ENCODE results near the gene PCCA. TPM values are rescaled to one million over a fixed set of nuclear protein-coding genes. Genes with fewer than 3 reads are reported as not detected.
"Not testable (repeated sequence)": the region's sequence is repeated elsewhere in the genome, so short reads cannot be mapped to it uniquely, and the experiment has no call there.

Gene PCCA
- polyA plus RNA-seq, 1 experiment = 3.0 TPM

- no peaks in the 10 kb centered on the region for H3K36me3 ChIP-seq (ENCODE audit: control insufficient read depth, insufficient read depth, low read length)
- no peaks in the 10 kb centered on the region for H3K27me3 ChIP-seq (ENCODE audit: control insufficient read depth, insufficient read depth, low read length)
- DNase-seq (ENCODE audit: low read depth) = no peak
- TF ChIP-seq CTCF (IDR thresholded peaks at IDR 0.05; ENCODE audit: insufficient read depth, low read depth, low read length) = no peak
- ChIA-PET CTCF (no interaction called here), POLR2A (no interaction called here)
- H3K4me3 ChIP-seq (ENCODE audit: low read depth, low read length) = no peak overlapping the region
Measured at GRCh38 chr13:100306434-100306999, 217.6 kb downstream of the PCCA start.

- no peaks in the 10 kb centered on the region for H3K27me3 ChIP-seq (ENCODE audit: control insufficient read depth, insufficient read depth, low read length)
- DNase-seq (ENCODE audit: low read depth) = no peak
- POLR2A ChIA-PET = no interaction called here
- no peaks in the 10 kb centered on the region for H3K36me3 ChIP-seq (ENCODE audit: control insufficient read depth, insufficient read depth, low read length)
- no peak for TF ChIP-seq CTCF (IDR thresholded peaks at IDR 0.05; ENCODE audit: insufficient read depth, low read depth, low read length)
- CTCF ChIA-PET = no interaction called here
- H3K4me3 ChIP-seq (ENCODE audit: low read depth, low read length) = no peak overlapping the region
Measured at GRCh38 chr13:100314132-100314910, 225.4 kb downstream of the PCCA start.

- Histone ChIP-seq H3K36me3 (ENCODE audit: control insufficient read depth, insufficient read depth, low read length) (no peaks in the 10 kb centered on the region), H3K4me3 (ENCODE audit: low read depth, low read length) (no peak overlapping the region), H3K27me3 (ENCODE audit: control insufficient read depth, insufficient read depth, low read length) (no peaks in the 10 kb centered on the region)
- TF ChIP-seq CTCF (IDR thresholded peaks at IDR 0.05; ENCODE audit: insufficient read depth, low read depth, low read length) = no peak
- CTCF ChIA-PET = interaction anchor here (0.7 kb wide), 1 partner anchor 677 kb away, joined by 3 read pairs; no protein-coding TSS in a partner anchor
- POLR2A ChIA-PET = no interaction called here
- DNase-seq (ENCODE audit: low read depth) = no peak
Measured at GRCh38 chr13:100315522-100315921, 226.6 kb downstream of the PCCA start.

GRCh38 chr13:100318473-100318872, 229.6 kb downstream of the PCCA start:
- H3K36me3 ChIP-seq (ENCODE audit: control insufficient read depth, insufficient read depth, low read length); CTCF ChIA-PET; DNase-seq (ENCODE audit: low read depth); H3K27me3 ChIP-seq (ENCODE audit: control insufficient read depth, insufficient read depth, low read length); POLR2A ChIA-PET; H3K4me3 ChIP-seq (ENCODE audit: low read depth, low read length): not testable (repeated sequence)

- ChIA-PET POLR2A (no interaction called here), CTCF (interaction anchor here (0.5 to 1.2 kb wide), 3 partner anchors 20 to 57 kb away, joined by 3 read pairs; no protein-coding TSS in a partner anchor)
- no peak for TF ChIP-seq CTCF (IDR thresholded peaks at IDR 0.05; ENCODE audit: insufficient read depth, low read depth, low read length)
- Histone ChIP-seq H3K4me3 (ENCODE audit: low read depth, low read length) (no peak overlapping the region), H3K36me3 (ENCODE audit: control insufficient read depth, insufficient read depth, low read length) (no peaks in the 10 kb centered on the region), H3K27me3 (ENCODE audit: control insufficient read depth, insufficient read depth, low read length) (no peaks in the 10 kb centered on the region)
- DNase-seq (ENCODE audit: low read depth) = no peak
Measured at GRCh38 chr13:100323937-100324336, 235.0 kb downstream of the PCCA start.
